Measurements from ENCODE around the gene PRPF38B.
"Not testable (repeated sequence)": the region's sequence is repeated elsewhere in the genome, so short reads cannot be mapped to it uniquely, and the experiment has no call there.

Gene PRPF38B

GRCh38 chr1:108691942-108692723 is at the start of gene PRPF38B:
TSS of gene PRPF38B (plus strand) at chr1:108692310. CDS start at chr1:108692592, 282 bp downstream.
- peak; percentile 92 to 93 for DNase-seq

GRCh38 chr1:108643492-108644335 is 48.4 kb upstream of the PRPF38B start:
- peak; percentile 56 to 72 for DNase-seq

GRCh38 chr1:108644984-108645383 is 47.1 kb upstream of the PRPF38B start:
- DNase-seq, result peak; percentile 53 to 68

GRCh38 chr1:108645564-108646184 is 46.4 kb upstream of the PRPF38B start:
- DNase-seq, result peak; percentile 11 to 21

GRCh38 chr1:108646265-108646647 is 45.9 kb upstream of the PRPF38B start:
- DNase-seq, result no peak

- peak; percentile 86 to 87 for DNase-seq
These were observed 45.4 kb upstream of the PRPF38B start for GRCh38 chr1:108646648-108647269.

- peak in 1 of 2 donors; percentile 34 for DNase-seq
These were observed 38.5 kb upstream of the PRPF38B start for GRCh38 chr1:108653431-108654105.

- DNase-seq, result no peak
These were observed 34.6 kb upstream of the PRPF38B start for GRCh38 chr1:108657356-108658080.

GRCh38 chr1:108661030-108661609 is 31.0 kb upstream of the PRPF38B start, which contains the start of gene HENMT1:
TSS of gene HENMT1 (minus strand) at chr1:108661093. CDS start at chr1:108659884, 1,209 bp downstream.
- peak; percentile 80 to 83 for DNase-seq

- no peak for DNase-seq
These were observed 29.0 kb upstream of the PRPF38B start for GRCh38 chr1:108663074-108663473.

GRCh38 chr1:108664481-108664880 is 27.6 kb upstream of the PRPF38B start:
- DNase-seq, result no peak

- no peak for DNase-seq
These were observed 27.0 kb upstream of the PRPF38B start for GRCh38 chr1:108665067-108665466.

- no peak for DNase-seq
These were observed 26.3 kb upstream of the PRPF38B start for GRCh38 chr1:108665771-108666170.

- DNase-seq, result not testable (repeated sequence)
These were observed 24.7 kb upstream of the PRPF38B start for GRCh38 chr1:108667422-108667821.

GRCh38 chr1:108668777-108669176 is 23.3 kb upstream of the PRPF38B start:
- no peak for DNase-seq

- no peak for DNase-seq
These were observed 22.4 kb upstream of the PRPF38B start for GRCh38 chr1:108669679-108670078.

GRCh38 chr1:108670131-108670773 is 21.9 kb upstream of the PRPF38B start:
- DNase-seq, result no peak

GRCh38 chr1:108671143-108671542 is 21.0 kb upstream of the PRPF38B start:
- DNase-seq, result no peak

- no peak for DNase-seq
These were observed 13.4 kb upstream of the PRPF38B start for GRCh38 chr1:108678706-108679105.

- no peak for DNase-seq
These were observed 12.4 kb upstream of the PRPF38B start for GRCh38 chr1:108679586-108680213.
